Osteoblast (primary cell): ENCODE results near the gene MVB12A. TPM values are rescaled to one million over a fixed set of nuclear protein-coding genes. Genes with fewer than 3 reads are reported as not detected.

ENCODE experiments used
- DNase-seq: peaks from one replicate; pipeline ENCODE4 v3.0.0; 2011; ENCODE audit warnings: low spot score, mixed read lengths; ENCODE audit not compliant: insufficient read length; ENCODE audit errors: missing footprints
- H2AFZ ChIP-seq: 2 replicates; pipeline ENCODE4 v1.6.0; 2011; ENCODE audit warnings: mild to moderate bottlenecking, low read length
- H3K27ac ChIP-seq: 2 replicates; pipeline ENCODE4 v1.5.1; 2011; ENCODE audit warnings: mild to moderate bottlenecking, low read depth, low read length, moderate library complexity
- H3K27me3 ChIP-seq: 2 replicates; pipeline ENCODE4 v1.6.0; 2012; ENCODE audit warnings: mild to moderate bottlenecking, control low read depth, inconsistent platforms, low read length, moderate library complexity; ENCODE audit not compliant: insufficient read depth
- H3K36me3 ChIP-seq: 2 replicates; pipeline ENCODE4 v1.5.1; 2011; ENCODE audit warnings: mild to moderate bottlenecking, low read length, control low read depth, moderate library complexity; ENCODE audit not compliant: insufficient read depth
- H3K4me1 ChIP-seq: 2 replicates; pipeline ENCODE4 v1.5.1; 2011; ENCODE audit warnings: mild to moderate bottlenecking, low read length, control low read depth, moderate library complexity; ENCODE audit not compliant: insufficient read depth
- H3K4me2 ChIP-seq: 2 replicates; pipeline ENCODE4 v1.6.0; 2011; ENCODE audit warnings: mild to moderate bottlenecking, low read length; ENCODE audit not compliant: insufficient read depth
- H3K4me3 ChIP-seq: fragments of 200-600 bp; sonication (generic); 3 replicates; pipeline ENCODE4 v1.5.1; 2012; ENCODE audit warnings: mild to moderate bottlenecking, low read length, inconsistent platforms; ENCODE audit not compliant: insufficient read depth
- H3K79me2 ChIP-seq: 2 replicates; pipeline ENCODE4 v1.6.0; 2012; ENCODE audit warnings: mild to moderate bottlenecking, low read length, control low read depth, inconsistent platforms; ENCODE audit not compliant: insufficient read depth
- H3K9me3 ChIP-seq: 2 replicates; pipeline ENCODE4 v1.5.1; 2011; ENCODE audit warnings: low read depth, low read length, control low read depth
- H4K20me1 ChIP-seq: 2 replicates; pipeline ENCODE4 v1.6.0; 2012; ENCODE audit warnings: mild to moderate bottlenecking, low read length, control low read depth; ENCODE audit not compliant: insufficient read depth
- CTCF ChIP-seq: IDR thresholded peaks from 2 replicates; pipeline ENCODE4 v1.5.1; 2011; ENCODE audit warnings: mild to moderate bottlenecking, low read depth, low read length, moderate library complexity; ENCODE audit errors: extremely low read depth
- total RNA-seq: library from RNA; depleted of rRNA; stranded (reverse); fragments of >200 nt; gene quantifications from 2 replicates; pipeline ENCODE4 v1.2.3, GENCODE V29; 2012

MVB12A gene
- total RNA-seq, result 41.3 and 50.7 TPM in 2 replicates

- H3K36me3 ChIP-seq, result no peaks in the 10 kb centered on the region
- peak; percentile 99 for DNase-seq
- H3K4me2 ChIP-seq, result peak within 1 kb of the TSS; percentile 76
- H3K9me3 ChIP-seq, result no peaks in the 10 kb centered on the region
- H3K27me3 ChIP-seq, result no peaks in the 10 kb centered on the region
- H2AFZ ChIP-seq, result peak within 1 kb of the TSS; percentile 91
- H4K20me1 ChIP-seq, result no peaks in the 10 kb centered on the region
- TF ChIP-seq CTCF, result no peak
- H3K79me2 ChIP-seq, result peaks cover 3% of the 10 kb centered on the region
- peak within 1 kb of the TSS; percentile 79 for H3K4me3 ChIP-seq
- peak within 1 kb of the TSS; percentile 57 for H3K27ac ChIP-seq
- peaks cover 11% of the 10 kb centered on the region for H3K4me1 ChIP-seq
Measured at GRCh38 chr19:17419621-17420474, at the start of gene MVB12A. Gene MVB12A, plus strand, starts transcription at chr19:17420047. Its CDS starts 89 bp downstream, at chr19:17420136.

- Histone ChIP-seq H2AFZ (no peak within 1 kb of the TSS), H4K20me1 (no peaks in the 10 kb centered on the region), H3K4me1 (no peaks in the 10 kb centered on the region), H3K4me2 (no peak within 1 kb of the TSS), H3K4me3 (no peak within 1 kb of the TSS), H3K9me3 (no peaks in the 10 kb centered on the region), H3K27me3 (no peaks in the 10 kb centered on the region), H3K79me2 (no peaks in the 10 kb centered on the region), H3K36me3 (no peaks in the 10 kb centered on the region), H3K27ac (no peak within 1 kb of the TSS)
- no peak for TF ChIP-seq CTCF
- DNase-seq, result peak; percentile 53
Measured at GRCh38 chr19:17376935-17377600, 42.8 kb upstream of the MVB12A start, which contains the start of gene PLVAP. Gene PLVAP, minus strand, starts transcription at chr19:17377342. Its CDS starts 54 bp downstream, at chr19:17377288.

GRCh38 chr19:17378271-17378670 is 41.6 kb upstream of the MVB12A start:
- Histone ChIP-seq H3K79me2 (no peaks in the 10 kb centered on the region), H4K20me1 (no peaks in the 10 kb centered on the region), H3K4me1 (peaks cover 5% of the 10 kb centered on the region), H3K36me3 (no peaks in the 10 kb centered on the region), H3K4me3 (no peak overlapping the region), H3K27me3 (no peaks in the 10 kb centered on the region), H3K9me3 (no peaks in the 10 kb centered on the region), H2AFZ (no peak overlapping the region), H3K4me2 (no peak overlapping the region), H3K27ac (no peak overlapping the region)
- no peak for TF ChIP-seq CTCF
- peak; percentile 29 for DNase-seq

- Histone ChIP-seq H3K4me1 (peaks cover 5% of the 10 kb centered on the region), H2AFZ (no peak overlapping the region), H3K27me3 (no peaks in the 10 kb centered on the region), H3K4me3 (no peak overlapping the region), H3K36me3 (no peaks in the 10 kb centered on the region), H4K20me1 (no peaks in the 10 kb centered on the region), H3K4me2 (no peak overlapping the region), H3K27ac (no peak overlapping the region), H3K9me3 (no peaks in the 10 kb centered on the region), H3K79me2 (no peaks in the 10 kb centered on the region)
- TF ChIP-seq CTCF, result no peak
- peak; percentile 37 for DNase-seq
Measured at GRCh38 chr19:17379221-17379631, 40.6 kb upstream of the MVB12A start.
